Kidney epithelial cell (primary cell): Measurements from ENCODE around the gene MRPS6. TPM values are rescaled to one million over a fixed set of nuclear protein-coding genes. Genes with fewer than 3 reads are reported as not detected.

Experiments used
- DNase-seq: peaks from one replicate; pipeline ENCODE4 v3.0.0-alpha.2; 2010; ENCODE audit warnings: low read depth
- H3K27me3 ChIP-seq: 2 replicates; pipeline ENCODE4 v1.6.0; 2011; ENCODE audit warnings: low read length; ENCODE audit not compliant: control insufficient read depth, insufficient read depth
- H3K36me3 ChIP-seq: 2 replicates; pipeline ENCODE4 v1.5.1; 2011; ENCODE audit warnings: low read length; ENCODE audit not compliant: control insufficient read depth, insufficient read depth
- H3K4me3 ChIP-seq: 2 replicates; pipeline ENCODE4 v1.5.1; 2011; ENCODE audit warnings: low read depth, mild to moderate bottlenecking, control low read depth, low read length
- total RNA-seq: library from RNA; depleted of rRNA; stranded (reverse); fragments of >200 nt; gene quantifications from 2 replicates; pipeline ENCODE4 v1.2.3, GENCODE V29; 2015
- TF ChIP-seq, protein P1 (sequence below): IDR thresholded peaks from 2 replicates; pipeline ENCODE4 v1.5.1; 2011; ENCODE audit warnings: mild to moderate bottlenecking, moderate library complexity, low read length, control low read depth, inconsistent platforms; ENCODE audit not compliant: insufficient read depth, poor library complexity, severe bottlenecking

The MRPS6 gene
- total RNA-seq, 1 donor from 2014 or later = 32.8 TPM

DNA sequence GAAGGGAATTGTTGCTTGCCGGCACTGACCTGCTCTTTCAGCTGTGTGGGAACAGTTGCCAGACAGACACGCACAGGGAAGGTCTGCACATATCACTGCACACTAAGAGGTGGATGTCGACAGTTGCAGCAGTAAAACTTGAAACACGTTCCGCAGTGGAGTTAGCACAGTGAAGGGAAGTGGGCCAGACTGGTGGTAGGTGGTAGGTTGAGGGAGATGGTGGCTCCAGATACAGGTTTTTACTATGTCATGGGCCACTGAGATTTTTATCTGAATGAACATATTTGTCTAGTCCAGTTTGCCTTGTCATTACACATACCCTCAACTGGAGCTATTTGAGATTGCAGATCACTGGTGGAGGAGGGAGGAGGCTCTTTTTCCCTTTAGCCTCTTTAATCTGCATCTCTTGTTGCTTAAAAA is 13.5 kb downstream of the MRPS6 start:
- Histone ChIP-seq H3K4me3 (no peak overlapping the region), H3K27me3 (no peaks in the 10 kb centered on the region), H3K36me3 (no peaks in the 10 kb centered on the region)
- TF ChIP-seq, protein P1, sequence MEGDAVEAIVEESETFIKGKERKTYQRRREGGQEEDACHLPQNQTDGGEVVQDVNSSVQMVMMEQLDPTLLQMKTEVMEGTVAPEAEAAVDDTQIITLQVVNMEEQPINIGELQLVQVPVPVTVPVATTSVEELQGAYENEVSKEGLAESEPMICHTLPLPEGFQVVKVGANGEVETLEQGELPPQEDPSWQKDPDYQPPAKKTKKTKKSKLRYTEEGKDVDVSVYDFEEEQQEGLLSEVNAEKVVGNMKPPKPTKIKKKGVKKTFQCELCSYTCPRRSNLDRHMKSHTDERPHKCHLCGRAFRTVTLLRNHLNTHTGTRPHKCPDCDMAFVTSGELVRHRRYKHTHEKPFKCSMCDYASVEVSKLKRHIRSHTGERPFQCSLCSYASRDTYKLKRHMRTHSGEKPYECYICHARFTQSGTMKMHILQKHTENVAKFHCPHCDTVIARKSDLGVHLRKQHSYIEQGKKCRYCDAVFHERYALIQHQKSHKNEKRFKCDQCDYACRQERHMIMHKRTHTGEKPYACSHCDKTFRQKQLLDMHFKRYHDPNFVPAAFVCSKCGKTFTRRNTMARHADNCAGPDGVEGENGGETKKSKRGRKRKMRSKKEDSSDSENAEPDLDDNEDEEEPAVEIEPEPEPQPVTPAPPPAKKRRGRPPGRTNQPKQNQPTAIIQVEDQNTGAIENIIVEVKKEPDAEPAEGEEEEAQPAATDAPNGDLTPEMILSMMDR = no peak
- DNase-seq = no peak

GRCh38 chr21:34088752-34089151 is 15.4 kb downstream of the MRPS6 start:
- TF ChIP-seq, protein P1 = no peak
- no peaks in the 10 kb centered on the region for H3K27me3 ChIP-seq
- no peak for DNase-seq
- H3K36me3 ChIP-seq = no peaks in the 10 kb centered on the region
- H3K4me3 ChIP-seq = no peak overlapping the region

- no peak for DNase-seq
- Histone ChIP-seq H3K27me3 (no peaks in the 10 kb centered on the region), H3K36me3 (peaks cover 4% of the 10 kb centered on the region), H3K4me3 (no peak overlapping the region)
- TF ChIP-seq, protein P1 = no peak
These were observed 17.7 kb downstream of the MRPS6 start for GRCh38 chr21:34091032-34091431.

GRCh38 chr21:34091607-34092006 is 18.2 kb downstream of the MRPS6 start:
- no peak overlapping the region for H3K4me3 ChIP-seq
- H3K27me3 ChIP-seq = no peaks in the 10 kb centered on the region
- peaks cover 6% of the 10 kb centered on the region for H3K36me3 ChIP-seq
- DNase-seq = no peak
- TF ChIP-seq, protein P1 = peak; percentile 26

DNA sequence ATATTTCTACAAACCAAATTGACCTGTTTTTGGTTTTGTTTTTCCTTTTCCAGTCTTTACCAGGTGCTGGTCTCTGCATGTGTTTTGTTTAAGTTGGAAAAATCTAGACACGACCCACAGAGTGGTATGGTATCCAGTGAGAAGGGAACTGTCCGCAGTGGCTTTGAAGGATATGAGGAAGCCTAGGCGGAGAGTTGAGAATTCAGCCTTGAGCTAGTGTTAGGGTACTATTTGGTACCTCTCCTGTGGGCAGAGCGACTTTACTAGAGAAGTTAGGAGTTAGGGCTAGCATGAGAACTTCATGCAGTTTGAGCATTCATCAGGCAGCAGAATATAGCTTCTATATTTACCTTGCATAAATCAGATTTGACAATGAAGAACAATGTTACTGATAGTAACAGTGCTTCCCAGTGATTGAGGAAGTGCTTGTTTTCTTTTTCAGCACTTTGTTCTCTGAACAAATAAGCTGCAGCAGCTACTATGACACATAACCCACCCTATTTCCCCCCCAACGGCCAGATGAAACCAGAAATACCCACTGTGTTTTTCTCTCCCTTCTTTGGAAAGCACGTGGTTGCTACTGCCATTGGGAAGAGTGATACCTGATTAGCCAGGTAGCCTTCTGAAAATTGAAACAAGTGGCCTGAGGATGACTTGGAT is 19.0 kb downstream of the MRPS6 start:
- peaks cover 6% of the 10 kb centered on the region for H3K36me3 ChIP-seq
- no peak for DNase-seq
- no peak overlapping the region for H3K4me3 ChIP-seq
- TF ChIP-seq, protein P1 = no peak
- no peaks in the 10 kb centered on the region for H3K27me3 ChIP-seq

GRCh38 chr21:34093083-34093482 is 19.7 kb downstream of the MRPS6 start:
- TF ChIP-seq, protein P1 = no peak
- Histone ChIP-seq H3K4me3 (no peak overlapping the region), H3K36me3 (peaks cover 6% of the 10 kb centered on the region), H3K27me3 (no peaks in the 10 kb centered on the region)
- DNase-seq = no peak
